KOPT-K1 (cell line): ENCODE measurements around the gene ZNF438.

ENCODE experiments used
- H3K27ac ChIP-seq: fragments of 200-600 bp; sonication (generic); 2 replicates; pipeline ENCODE4 v1.5.1; 2016; ENCODE audit warnings: antibody characterized with exemption, mild to moderate bottlenecking, low read depth, low read length; ENCODE audit not compliant: poor library complexity, severe bottlenecking
- H3K36me3 ChIP-seq: fragments of 200-600 bp; sonication (generic); 2 replicates; pipeline ENCODE4 v1.5.1; 2017; ENCODE audit warnings: antibody characterized with exemption, mild to moderate bottlenecking, low read length, moderate library complexity; ENCODE audit not compliant: insufficient read depth
- H3K9me3 ChIP-seq: fragments of 200-600 bp; sonication (generic); 2 replicates; pipeline ENCODE4 v1.5.1; 2017; ENCODE audit warnings: antibody characterized with exemption, low read length, mild to moderate bottlenecking; ENCODE audit not compliant: insufficient read depth, poor library complexity, severe bottlenecking

ZNF438 gene

DNA sequence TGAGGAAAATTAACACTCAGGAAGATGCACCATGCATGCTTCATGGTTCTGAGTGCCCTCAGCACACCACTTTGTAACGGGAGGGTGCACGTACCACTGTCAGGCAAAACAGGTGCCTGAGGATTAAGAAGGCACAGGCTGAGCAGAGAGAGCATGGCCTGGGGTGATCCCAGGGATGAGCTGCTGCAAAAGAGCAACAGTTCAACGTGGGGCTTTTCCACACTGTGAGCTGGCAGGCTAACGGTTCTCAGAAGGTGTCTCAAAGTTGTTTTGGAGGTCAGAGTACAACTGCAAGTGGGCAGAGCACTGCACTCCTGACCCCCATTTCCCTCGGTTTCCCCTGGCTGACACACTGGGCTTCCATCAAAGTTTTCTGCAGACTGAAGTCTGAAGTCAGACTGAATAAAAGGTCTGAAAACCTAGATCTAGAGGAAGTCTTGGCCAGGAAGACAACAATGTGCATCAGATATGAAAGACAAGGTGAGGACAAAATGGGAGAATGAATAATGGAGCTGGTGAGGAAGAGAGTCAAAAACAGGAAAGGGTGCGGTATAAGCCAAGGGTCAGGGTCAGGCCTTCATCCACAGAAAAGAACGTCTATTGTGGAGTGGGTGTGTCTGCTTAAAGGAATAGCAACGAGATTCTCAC is 20.5 kb downstream of the ZNF438 start:
- Histone ChIP-seq H3K36me3 (no peaks in the 10 kb centered on the region), H3K27ac (no peak overlapping the region), H3K9me3 (no peaks in the 10 kb centered on the region)

DNA sequence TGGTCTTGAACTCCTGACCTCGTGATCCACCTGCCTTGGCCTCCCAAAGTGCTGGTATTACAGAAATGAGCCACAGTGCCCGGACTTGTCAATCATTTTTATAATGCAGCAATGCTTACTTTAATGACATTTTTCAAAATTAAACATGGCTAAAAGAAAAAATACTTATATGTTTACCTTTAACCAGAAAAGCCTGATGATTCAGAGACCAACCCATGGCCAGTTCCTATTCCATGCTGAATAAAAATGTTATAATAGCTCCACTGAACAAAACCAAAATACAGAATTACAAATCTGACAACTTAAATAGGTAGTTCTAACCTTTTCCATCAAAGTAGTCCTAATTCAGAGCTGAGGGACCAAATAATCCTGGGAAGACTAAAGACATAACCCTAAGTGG is 21.6 kb downstream of the ZNF438 start:
- no peak overlapping the region for H3K27ac ChIP-seq
- no peaks in the 10 kb centered on the region for H3K36me3 ChIP-seq
- H3K9me3 ChIP-seq: no peaks in the 10 kb centered on the region

DNA sequence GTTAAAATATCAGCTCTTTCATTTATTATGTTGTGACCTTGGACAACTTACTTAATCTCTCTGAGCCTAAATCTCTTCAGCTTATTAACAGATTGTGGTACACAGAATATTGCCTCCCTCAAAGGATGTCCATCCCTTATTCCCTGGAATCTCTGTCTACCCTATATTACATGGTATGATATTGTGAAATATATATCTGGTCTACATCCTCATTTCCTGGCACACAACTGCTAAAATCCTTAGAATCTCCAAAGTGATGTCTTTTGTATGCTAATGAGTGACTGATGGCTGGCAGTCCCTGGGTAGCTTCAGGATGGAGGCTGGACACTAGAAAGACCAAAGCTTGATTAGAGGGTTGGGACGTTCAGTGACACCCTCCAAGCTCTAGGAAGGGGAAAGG is 25.8 kb downstream of the ZNF438 start:
- H3K27ac ChIP-seq: peak overlapping the region; percentile 19
- no peaks in the 10 kb centered on the region for H3K36me3 ChIP-seq

DNA sequence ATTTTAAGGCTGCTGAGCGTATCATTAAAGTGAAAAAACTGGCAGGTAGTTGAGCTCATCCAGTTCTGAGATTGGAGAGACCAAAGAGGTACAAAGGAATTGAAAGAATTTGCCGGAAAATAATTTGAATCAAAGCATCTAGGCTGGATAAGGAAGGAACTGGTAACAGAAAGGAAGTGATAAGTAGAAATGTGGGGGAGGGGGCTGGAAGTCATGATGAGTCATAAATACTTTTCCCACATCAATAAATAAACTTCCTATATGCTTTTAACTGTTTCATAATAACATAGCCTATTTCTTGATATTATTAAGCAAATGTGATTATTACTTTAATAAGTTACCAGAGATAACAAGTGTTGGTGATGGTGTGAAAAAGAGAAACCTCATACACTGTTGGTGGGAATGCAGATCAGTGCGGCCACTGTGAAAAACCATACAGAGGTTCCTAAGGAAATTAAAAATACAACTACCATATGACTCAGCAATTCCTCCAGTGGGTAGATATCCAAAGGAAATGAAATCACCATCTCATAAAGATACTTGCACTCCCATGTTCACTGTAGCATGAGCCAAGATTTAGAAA is 27.0 kb downstream of the ZNF438 start:
- Histone ChIP-seq H3K9me3 (no peaks in the 10 kb centered on the region), H3K27ac (no peak overlapping the region), H3K36me3 (no peaks in the 10 kb centered on the region)

More for the DNA sequence above, 25.8 kb downstream of the ZNF438 start:
- H3K9me3 ChIP-seq: no peaks in the 10 kb centered on the region

DNA sequence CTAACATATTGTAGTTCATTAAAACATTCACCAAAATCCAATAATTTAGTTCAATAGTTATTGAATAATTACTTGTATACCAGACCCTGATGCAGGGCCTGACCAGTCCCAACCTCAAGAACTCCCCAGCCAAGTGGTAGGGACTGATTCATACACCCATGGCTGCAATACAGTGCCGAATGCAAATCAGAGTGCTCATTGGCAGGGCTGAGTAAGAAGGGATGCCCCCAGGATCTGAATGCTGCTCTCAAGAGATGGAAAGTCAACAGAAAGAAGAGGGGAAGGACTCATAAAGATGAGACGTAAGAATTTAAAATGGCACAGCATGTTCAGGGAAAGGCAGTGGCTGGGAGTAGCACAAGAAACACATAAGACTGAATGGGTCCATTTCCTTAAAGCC is 29.9 kb downstream of the ZNF438 start:
- H3K9me3 ChIP-seq: no peaks in the 10 kb centered on the region
- no peaks in the 10 kb centered on the region for H3K36me3 ChIP-seq
- H3K27ac ChIP-seq: no peak overlapping the region

DNA sequence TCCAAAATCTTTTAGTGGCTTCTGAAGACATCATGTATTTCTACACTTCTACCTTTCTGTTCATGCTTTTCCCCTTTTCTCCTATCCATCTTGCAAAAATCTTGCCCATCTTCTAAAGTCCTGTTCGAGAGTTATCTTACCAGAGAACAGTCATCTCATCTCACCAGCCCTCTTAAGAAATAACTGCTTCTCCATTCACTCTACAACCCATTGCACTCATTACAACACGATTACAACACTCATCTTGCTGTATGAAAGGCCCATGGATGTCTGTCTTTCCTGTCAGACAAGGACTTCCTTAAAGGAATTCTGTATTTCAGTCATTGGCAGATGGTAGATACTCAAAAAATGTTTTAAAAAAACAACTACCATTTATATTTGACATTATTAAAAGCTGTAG is 30.8 kb downstream of the ZNF438 start:
- Histone ChIP-seq H3K36me3 (no peaks in the 10 kb centered on the region), H3K9me3 (no peaks in the 10 kb centered on the region), H3K27ac (no peak overlapping the region)

DNA sequence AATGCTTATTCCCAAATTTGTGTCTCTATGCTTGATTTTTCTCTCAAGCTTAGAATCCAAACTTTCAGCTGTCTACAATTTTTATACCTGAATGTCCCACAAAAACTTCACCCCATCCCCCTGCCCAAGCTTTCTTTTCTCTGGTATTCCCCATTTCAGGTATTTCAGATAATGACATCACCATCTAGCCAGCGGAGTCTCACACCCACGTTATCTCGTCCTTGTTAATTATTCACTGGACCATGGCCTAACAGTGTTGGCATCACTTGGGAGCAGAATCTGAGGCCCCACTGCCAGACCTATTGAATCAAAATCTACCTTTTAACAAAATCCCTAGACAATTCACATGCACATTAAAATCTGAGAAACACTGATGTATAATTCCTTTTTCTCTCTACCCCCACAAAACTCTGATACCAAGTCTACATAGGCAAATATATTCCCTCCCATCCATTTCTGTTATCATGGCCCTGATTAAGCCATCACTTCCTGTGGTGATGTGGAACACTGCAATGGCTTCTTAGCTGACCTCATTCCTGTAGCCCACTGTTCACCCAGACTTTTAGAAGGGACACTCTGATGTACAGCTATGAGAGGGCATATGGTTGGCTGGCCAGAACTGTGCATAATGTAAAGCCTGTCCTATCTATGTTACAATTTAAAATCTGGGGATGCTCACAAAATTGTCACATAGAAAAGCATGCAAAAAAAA is 31.4 kb downstream of the ZNF438 start:
- Histone ChIP-seq H3K36me3 (no peaks in the 10 kb centered on the region), H3K27ac (no peak overlapping the region), H3K9me3 (peaks cover 5% of the 10 kb centered on the region)

DNA sequence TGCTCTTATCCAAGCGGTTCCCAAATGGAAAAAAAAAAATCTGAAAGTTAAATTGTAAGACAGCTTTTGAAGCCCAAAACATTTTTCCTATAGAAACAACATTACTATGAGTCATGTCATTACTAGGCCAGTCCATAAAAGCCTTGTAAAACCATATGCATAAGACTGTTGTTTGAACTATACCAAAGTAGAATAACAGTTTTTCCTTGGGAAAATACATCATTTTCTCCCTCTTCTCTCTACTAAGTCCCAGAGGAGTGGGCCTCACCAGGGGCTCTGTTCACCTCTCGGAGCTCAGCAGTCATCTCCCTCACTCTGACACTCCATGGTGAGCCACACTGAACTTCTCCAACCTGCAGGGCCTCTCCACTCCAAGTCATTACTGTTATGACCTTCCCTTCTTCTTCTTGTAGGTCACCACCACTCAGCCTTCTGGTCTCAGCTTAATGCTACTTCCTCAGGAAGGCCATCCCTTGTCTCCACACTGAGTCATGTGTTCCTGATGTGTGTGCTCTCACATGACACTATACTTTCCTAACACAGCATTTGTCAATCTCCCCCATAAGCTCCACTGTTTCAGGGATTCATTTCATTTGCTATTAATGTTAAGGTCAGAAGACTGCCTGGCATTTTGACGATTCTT is 32.5 kb downstream of the ZNF438 start:
- Histone ChIP-seq H3K36me3 (0 out of 2 replicates have a peak, but pooled peaks cover 6% of the 10 kb centered on the region), H3K27ac (peak overlapping the region; percentile 59), H3K9me3 (peaks cover 15% of the 10 kb centered on the region)

DNA sequence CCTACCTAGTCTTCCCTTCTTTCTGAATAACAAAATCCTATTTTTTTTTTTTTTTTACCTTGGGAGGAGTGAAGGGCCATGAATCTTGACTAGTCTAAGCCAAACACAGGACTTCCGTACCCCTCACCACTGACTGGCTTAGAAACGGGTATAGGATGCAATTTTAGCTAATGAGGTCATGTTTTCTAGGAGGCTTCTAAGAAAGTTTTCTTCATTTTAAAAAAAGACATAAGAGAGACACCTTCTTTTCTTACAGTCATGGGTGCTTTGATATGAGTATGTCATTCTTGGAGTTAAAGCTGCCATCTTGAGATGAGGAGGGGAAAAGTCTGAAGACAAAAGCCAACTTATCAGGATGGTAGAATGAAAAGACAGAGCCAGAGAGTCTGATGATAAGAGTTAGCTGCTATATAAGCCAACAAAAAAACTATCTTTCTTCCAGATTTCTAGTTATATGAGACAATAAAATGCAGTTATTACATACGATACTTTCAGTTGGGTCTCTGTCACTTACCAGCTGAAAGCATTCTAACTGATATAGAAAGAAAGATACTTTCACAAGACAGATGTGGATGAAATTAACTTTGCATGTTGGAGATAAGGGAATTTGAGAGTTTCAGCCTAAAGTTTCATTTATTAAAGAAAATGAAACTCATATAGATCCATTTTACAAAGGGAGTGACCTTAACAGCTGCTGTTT is 34.0 kb downstream of the ZNF438 start:
- Histone ChIP-seq H3K27ac (peak overlapping the region; percentile 32), H3K9me3 (peaks cover 29% of the 10 kb centered on the region), H3K36me3 (0 out of 2 replicates have a peak, but pooled peaks cover 8% of the 10 kb centered on the region)

DNA sequence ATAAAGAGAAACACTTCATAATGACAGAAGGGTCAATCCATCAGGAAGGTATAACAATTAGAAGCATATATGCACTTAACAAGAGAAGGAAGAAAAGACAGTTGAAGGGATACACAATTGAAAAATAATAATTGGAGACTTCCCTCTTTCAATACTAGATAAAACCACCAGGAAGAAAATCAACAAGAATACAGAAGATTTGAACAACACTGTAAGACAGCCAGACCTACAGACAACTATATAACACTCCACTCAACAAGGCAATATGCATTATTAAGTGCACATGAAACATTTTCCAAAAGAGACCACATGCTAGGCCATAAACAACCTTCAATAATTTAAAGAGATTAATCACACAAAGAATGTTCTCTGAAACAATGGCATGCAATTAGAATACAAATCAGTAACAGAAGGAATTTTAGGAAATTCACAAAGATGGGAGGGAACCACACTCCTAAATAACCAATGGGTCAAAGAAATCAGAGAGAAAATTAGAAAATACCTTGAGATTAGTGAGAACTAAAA is 35.1 kb downstream of the ZNF438 start:
- no peak overlapping the region for H3K27ac ChIP-seq
- H3K36me3 ChIP-seq: 0 out of 2 replicates have a peak, but pooled peaks cover 8% of the 10 kb centered on the region
- H3K9me3 ChIP-seq: peaks cover 29% of the 10 kb centered on the region

DNA sequence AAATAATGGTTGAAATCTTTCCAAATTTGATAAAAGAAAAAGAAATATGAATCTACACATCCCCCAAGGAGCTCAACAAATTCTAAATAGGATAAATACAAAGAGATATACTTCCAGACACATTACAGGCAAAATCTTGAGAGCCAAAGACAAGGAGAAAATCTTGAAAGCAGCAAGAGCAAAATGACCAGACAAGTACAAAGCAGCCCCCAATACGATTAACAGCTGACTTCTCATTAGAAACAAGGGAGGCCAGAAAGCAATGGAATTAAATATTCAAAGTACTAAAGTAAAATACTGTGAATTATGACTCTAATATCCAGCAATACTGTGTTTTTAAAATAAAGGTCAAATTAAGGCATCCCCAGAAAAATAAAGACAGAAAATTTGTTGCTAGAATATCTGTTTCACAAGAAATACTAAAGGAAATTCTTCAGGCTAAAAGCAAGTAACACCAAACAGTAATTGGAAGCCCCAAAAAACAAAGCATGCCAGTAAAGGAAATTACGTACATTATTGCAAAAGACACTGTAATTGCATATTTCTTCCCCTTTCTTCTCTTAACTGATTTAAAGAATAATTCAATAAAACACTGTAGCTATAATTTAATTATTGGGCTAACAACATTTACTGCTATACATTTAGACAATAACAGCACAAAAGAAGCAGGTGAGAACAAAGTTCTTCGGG is 36.4 kb downstream of the ZNF438 start:
- Histone ChIP-seq H3K9me3 (peaks cover 29% of the 10 kb centered on the region), H3K27ac (no peak overlapping the region), H3K36me3 (0 out of 2 replicates have a peak, but pooled peaks cover 8% of the 10 kb centered on the region)

DNA sequence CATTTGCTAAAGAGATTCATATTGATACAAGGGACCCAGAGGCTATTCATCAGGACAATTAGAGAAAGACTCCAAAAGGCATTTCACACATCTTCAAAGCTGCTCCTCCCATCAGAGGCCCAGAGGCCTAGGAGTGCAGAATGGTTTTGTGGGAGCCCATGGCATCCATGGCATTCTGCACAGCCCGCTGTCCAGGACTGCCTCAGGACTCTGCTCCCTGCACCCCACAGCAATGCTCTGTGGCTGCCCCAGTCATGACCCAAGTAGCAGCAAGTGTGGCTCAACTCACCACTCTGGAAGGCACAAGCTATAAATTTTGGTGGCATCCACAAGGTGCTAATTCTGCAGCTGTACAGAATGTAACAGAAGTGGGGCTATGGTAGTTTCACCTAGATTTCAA is 38.5 kb downstream of the ZNF438 start:
- peaks cover 29% of the 10 kb centered on the region for H3K9me3 ChIP-seq
- 0 out of 2 replicates have a peak, but pooled peaks cover 8% of the 10 kb centered on the region for H3K36me3 ChIP-seq
- no peak overlapping the region for H3K27ac ChIP-seq

DNA sequence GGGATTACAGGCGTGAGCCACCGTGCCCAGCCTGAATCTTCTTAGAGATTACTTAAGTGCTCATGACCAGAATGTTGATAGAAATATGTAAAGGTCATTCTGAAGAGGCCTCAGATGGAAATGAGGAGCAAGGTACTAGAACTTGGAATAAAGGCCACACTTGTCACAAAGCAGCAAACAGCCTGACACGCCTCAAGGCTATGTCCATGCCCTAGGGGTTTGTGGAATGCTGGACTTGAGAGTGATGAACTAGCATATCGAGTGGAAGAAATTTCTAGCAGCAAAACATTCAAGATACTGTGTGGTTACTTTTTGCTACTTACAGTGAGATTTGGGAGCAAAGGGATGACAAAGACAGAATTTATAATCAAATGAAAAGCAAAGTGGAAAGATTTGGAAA is 39.0 kb downstream of the ZNF438 start:
- Histone ChIP-seq H3K9me3 (peaks cover 29% of the 10 kb centered on the region), H3K27ac (no peak overlapping the region), H3K36me3 (0 out of 2 replicates have a peak, but pooled peaks cover 8% of the 10 kb centered on the region)

DNA sequence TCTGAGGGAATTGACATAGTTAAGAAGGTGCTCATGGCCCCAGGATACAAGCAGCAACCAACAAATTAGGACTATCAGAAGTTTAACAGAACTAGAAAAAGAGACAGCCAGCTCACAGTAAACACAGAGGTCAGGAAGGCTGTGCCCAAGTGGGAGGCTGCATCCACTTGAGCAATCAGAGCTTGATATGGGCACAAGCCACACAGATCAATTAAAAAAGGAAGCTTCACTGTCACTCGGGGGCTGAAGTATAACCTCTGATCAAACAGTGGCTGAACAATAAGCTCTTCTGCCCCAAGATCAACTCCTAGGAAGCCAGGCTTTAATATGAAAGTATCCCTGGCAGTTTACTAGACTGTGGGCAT is 40.0 kb downstream of the ZNF438 start:
- H3K36me3 ChIP-seq: 0 out of 2 replicates have a peak, but pooled peaks cover 8% of the 10 kb centered on the region
- peaks cover 29% of the 10 kb centered on the region for H3K9me3 ChIP-seq
- H3K27ac ChIP-seq: no peak overlapping the region
